HCT116 (cell line): ENCODE data around the gene GRHL1.

ENCODE experiments used
- EGR1 ChIP-seq: IDR thresholded peaks from 2 replicates; pipeline ENCODE4 v1.6.1; 2012; ENCODE audit warnings: low read depth
- POLR2A ChIP-seq: IDR thresholded peaks from 2 replicates; pipeline ENCODE4 v1.7.0; 2011; ENCODE audit warnings: borderline replicate concordance; ENCODE audit not compliant: insufficient read depth, insufficient read length; ENCODE audit errors: extremely low read depth
- POLR2AphosphoS5 ChIP-seq: IDR thresholded peaks from 2 replicates; pipeline ENCODE4 v1.6.1; 2011; ENCODE audit warnings: mild to moderate bottlenecking, low read depth, low read length, moderate library complexity

- TF ChIP-seq POLR2A: no peak
- TF ChIP-seq EGR1: no peak
- no peak for TF ChIP-seq POLR2AphosphoS5
Observed at GRCh38 chr2:9912468-9912867, 39.0 kb upstream of the GRHL1 start.
